ENCODE results near the gene PSMD14.
"Not testable (repeated sequence)": the region's sequence is repeated elsewhere in the genome, so short reads cannot be mapped to it uniquely, and the experiment has no call there.

Gene PSMD14

GRCh38 chr2:161308178-161308955, at the start of gene PSMD14:
TSS of gene PSMD14 (plus strand) at chr2:161308425. CDS start at chr2:161318826, 10,401 bp downstream.
- peak; percentile 89 for DNase-seq

GRCh38 chr2:161265874-161266273, 42.4 kb upstream of the PSMD14 start:
- DNase-seq, result no peak

- no peak for DNase-seq
These were observed 39.1 kb upstream of the PSMD14 start for GRCh38 chr2:161269111-161269510.

GRCh38 chr2:161273038-161273760, 35.0 kb upstream of the PSMD14 start:
- peak; percentile 50 for DNase-seq

- not testable (repeated sequence) for DNase-seq
These were observed 29.5 kb upstream of the PSMD14 start for GRCh38 chr2:161278564-161279229.

GRCh38 chr2:161279230-161279815, 28.9 kb upstream of the PSMD14 start:
- not testable (repeated sequence) for DNase-seq

GRCh38 chr2:161280906-161281323, 27.3 kb upstream of the PSMD14 start:
- not testable (repeated sequence) for DNase-seq

- DNase-seq, result not testable (repeated sequence)
These were observed 26.5 kb upstream of the PSMD14 start for GRCh38 chr2:161281615-161282310.

- DNase-seq, result not testable (repeated sequence)
These were observed 25.9 kb upstream of the PSMD14 start for GRCh38 chr2:161282311-161282644.

GRCh38 chr2:161283926-161284325, 24.3 kb upstream of the PSMD14 start:
- no peak for DNase-seq

GRCh38 chr2:161303535-161304050, 4.6 kb upstream of the PSMD14 start:
- no peak for DNase-seq

GRCh38 chr2:161306919-161307318, 1.3 kb upstream of the PSMD14 start:
- DNase-seq, result no peak

- DNase-seq, result no peak
These were observed 549 bp upstream of the PSMD14 start for GRCh38 chr2:161307676-161308075.

- no peak for DNase-seq
These were observed 4.8 kb downstream of the PSMD14 start for GRCh38 chr2:161312996-161313395.

- no peak for DNase-seq
These were observed 7.2 kb downstream of the PSMD14 start for GRCh38 chr2:161315380-161315779.

GRCh38 chr2:161316701-161317100, 8.5 kb downstream of the PSMD14 start:
- DNase-seq, result no peak

- no peak for DNase-seq
These were observed 13.9 kb downstream of the PSMD14 start for GRCh38 chr2:161321944-161322648.

GRCh38 chr2:161324876-161325275, 16.7 kb downstream of the PSMD14 start:
- no peak for DNase-seq

- no peak for DNase-seq
These were observed 19.4 kb downstream of the PSMD14 start for GRCh38 chr2:161327582-161327981.

GRCh38 chr2:161332371-161332967, 24.2 kb downstream of the PSMD14 start:
- DNase-seq, result no peak

- DNase-seq, result no peak
These were observed 27.4 kb downstream of the PSMD14 start for GRCh38 chr2:161335626-161336025.
